ENCODE results near the gene PRKG1. TPM values are rescaled to one million over a fixed set of nuclear protein-coding genes. Genes with fewer than 3 reads are reported as not detected.

Gene PRKG1
- total RNA-seq, 2 experiments from 2014 or later, result not detected

- Mint-ChIP-seq H3K27me3 (peaks cover 3% of the 10 kb centered on the region), H3K4me1 (no peaks in the 10 kb centered on the region), H3K27ac (no peak overlapping the region), H3K9me3 (no peaks in the 10 kb centered on the region), H3K36me3 (no peaks in the 10 kb centered on the region), H3K4me3 (no peak overlapping the region)
- no peak for DNase-seq
These were observed 1248.6 kb downstream of the PRKG1 start for GRCh38 chr10:52322936-52323335.

- Mint-ChIP-seq H3K27me3 (no peaks in the 10 kb centered on the region), H3K4me1 (no peaks in the 10 kb centered on the region), H3K4me3 (no peak overlapping the region), H3K36me3 (no peaks in the 10 kb centered on the region), H3K9me3 (no peaks in the 10 kb centered on the region), H3K27ac (no peak overlapping the region)
- DNase-seq, result no peak
These were observed 1252.1 kb downstream of the PRKG1 start for GRCh38 chr10:52326382-52326781.

- no peak overlapping the region for H3K4me3 Mint-ChIP-seq
- H3K36me3 Mint-ChIP-seq, result no peaks in the 10 kb centered on the region
- no peaks in the 10 kb centered on the region for H3K4me1 Mint-ChIP-seq
- no peaks in the 10 kb centered on the region for H3K9me3 Mint-ChIP-seq
- no peak for DNase-seq
- H3K27ac Mint-ChIP-seq, result no peak overlapping the region
- H3K27me3 Mint-ChIP-seq, result no peaks in the 10 kb centered on the region
These were observed 1257.5 kb downstream of the PRKG1 start for GRCh38 chr10:52331638-52332364.

GRCh38 chr10:52332815-52333214, 1258.5 kb downstream of the PRKG1 start:
- no peak for DNase-seq
- Mint-ChIP-seq H3K27ac (no peak overlapping the region), H3K4me3 (no peak overlapping the region), H3K36me3 (no peaks in the 10 kb centered on the region), H3K27me3 (no peaks in the 10 kb centered on the region), H3K9me3 (no peaks in the 10 kb centered on the region), H3K4me1 (no peaks in the 10 kb centered on the region)

- no peak for DNase-seq
- Mint-ChIP-seq H3K36me3 (no peaks in the 10 kb centered on the region), H3K9me3 (no peaks in the 10 kb centered on the region), H3K4me1 (no peaks in the 10 kb centered on the region), H3K4me3 (no peak overlapping the region), H3K27me3 (no peaks in the 10 kb centered on the region), H3K27ac (no peak overlapping the region)
These were observed 1260.3 kb downstream of the PRKG1 start for GRCh38 chr10:52334595-52334994.

- H3K27me3 Mint-ChIP-seq, result no peaks in the 10 kb centered on the region
- no peak overlapping the region for H3K27ac Mint-ChIP-seq
- DNase-seq, result no peak
- H3K4me3 Mint-ChIP-seq, result no peak overlapping the region
- no peaks in the 10 kb centered on the region for H3K9me3 Mint-ChIP-seq
- H3K36me3 Mint-ChIP-seq, result no peaks in the 10 kb centered on the region
- H3K4me1 Mint-ChIP-seq, result no peaks in the 10 kb centered on the region
These were observed 1261.4 kb downstream of the PRKG1 start for GRCh38 chr10:52335665-52336064.

- H3K4me1 Mint-ChIP-seq, result no peaks in the 10 kb centered on the region
- H3K4me3 Mint-ChIP-seq, result no peak overlapping the region
- no peaks in the 10 kb centered on the region for H3K27me3 Mint-ChIP-seq
- no peaks in the 10 kb centered on the region for H3K36me3 Mint-ChIP-seq
- no peak overlapping the region for H3K27ac Mint-ChIP-seq
- no peaks in the 10 kb centered on the region for H3K9me3 Mint-ChIP-seq
- no peak for DNase-seq
These were observed 1262.9 kb downstream of the PRKG1 start for GRCh38 chr10:52337225-52337624.

- no peak overlapping the region for H3K4me3 Mint-ChIP-seq
- DNase-seq, result no peak
- no peaks in the 10 kb centered on the region for H3K9me3 Mint-ChIP-seq
- H3K4me1 Mint-ChIP-seq, result no peaks in the 10 kb centered on the region
- H3K27me3 Mint-ChIP-seq, result no peaks in the 10 kb centered on the region
- H3K36me3 Mint-ChIP-seq, result no peaks in the 10 kb centered on the region
- no peak overlapping the region for H3K27ac Mint-ChIP-seq
These were observed 1269.2 kb downstream of the PRKG1 start for GRCh38 chr10:52343439-52343838.

- H3K27me3 Mint-ChIP-seq, result no peaks in the 10 kb centered on the region
- DNase-seq, result no peak
- no peaks in the 10 kb centered on the region for H3K4me1 Mint-ChIP-seq
- no peak overlapping the region for H3K4me3 Mint-ChIP-seq
- no peak overlapping the region for H3K27ac Mint-ChIP-seq
- no peaks in the 10 kb centered on the region for H3K36me3 Mint-ChIP-seq
- H3K9me3 Mint-ChIP-seq, result no peaks in the 10 kb centered on the region
These were observed 1272.4 kb downstream of the PRKG1 start for GRCh38 chr10:52346394-52347326.

GRCh38 chr10:52347327-52347667, 1273.0 kb downstream of the PRKG1 start:
- H3K27me3 Mint-ChIP-seq, result no peaks in the 10 kb centered on the region
- no peak overlapping the region for H3K4me3 Mint-ChIP-seq
- H3K27ac Mint-ChIP-seq, result no peak overlapping the region
- no peak for DNase-seq
- no peaks in the 10 kb centered on the region for H3K36me3 Mint-ChIP-seq
- H3K4me1 Mint-ChIP-seq, result no peaks in the 10 kb centered on the region
- no peaks in the 10 kb centered on the region for H3K9me3 Mint-ChIP-seq

Other genes with a start within 250 kb of the PRKG1 start
- not detected for gene A1CF, start 188.9 kb upstream of the PRKG1 start, total RNA-seq

Data from activated naive CD8-positive, alpha-beta T cell treated with anti-CD3 and anti-CD28 coated beads for 36 hours (primary cell).